LNCAP (cell line): ENCODE data around the gene PSMC3.

Experiments used
- CTCF ChIP-seq: fragments of 450-650 bp; IDR thresholded peaks from 2 replicates; pipeline ENCODE4 v1.5.1; 2017; ENCODE audit warnings: mild to moderate bottlenecking

The PSMC3 gene

GRCh38 chr11:47378836-47379170, 47.4 kb downstream of the PSMC3 start:
- no peak for TF ChIP-seq CTCF

DNA sequence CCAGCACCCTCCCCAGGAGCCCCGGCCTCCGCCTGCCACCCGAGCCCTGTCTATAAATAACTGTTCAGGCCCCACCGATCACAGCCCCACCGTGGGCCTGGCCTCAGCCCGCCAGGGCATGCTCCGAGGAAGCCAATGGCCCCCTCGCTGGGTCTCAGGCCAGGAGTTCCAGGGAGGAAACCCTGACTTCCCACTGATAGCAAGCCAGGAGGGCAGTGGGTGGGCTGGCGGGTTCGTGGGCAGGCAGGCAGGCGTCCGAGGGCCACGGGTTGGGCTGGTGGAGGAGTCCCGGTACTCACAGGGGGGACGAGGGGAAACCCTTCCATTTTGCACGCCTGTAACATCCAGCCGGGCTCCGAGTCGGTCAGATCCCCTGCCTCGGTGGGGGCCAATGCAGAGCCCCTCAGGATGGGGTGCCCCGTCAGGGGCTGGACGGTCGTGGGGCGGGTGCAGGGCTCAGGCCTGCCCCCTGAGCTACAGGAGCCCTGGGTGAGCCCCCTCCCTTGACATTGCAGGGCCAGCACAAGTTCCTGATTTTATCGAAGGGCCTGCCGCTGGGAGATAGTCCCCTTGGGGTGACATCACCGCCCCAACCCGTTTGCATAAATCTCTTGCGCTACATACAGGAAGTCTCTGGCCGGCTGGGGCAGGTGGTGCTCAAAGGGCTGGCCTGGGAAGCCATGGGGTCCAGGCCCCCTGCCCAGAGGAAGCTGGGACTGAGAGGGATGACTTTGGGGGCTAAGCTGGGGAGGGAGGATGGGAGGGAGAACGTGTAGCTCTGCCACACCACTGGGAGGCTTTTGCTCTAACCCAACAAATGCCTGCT, 48.0 kb downstream of the PSMC3 start, which contains the start of gene SPI1:
Gene SPI1 (minus strand): TSS at position 538 of the 826 bp plus-strand sequence. CDS start 194 bp downstream, at position 344.
- TF ChIP-seq CTCF: no peak

DNA sequence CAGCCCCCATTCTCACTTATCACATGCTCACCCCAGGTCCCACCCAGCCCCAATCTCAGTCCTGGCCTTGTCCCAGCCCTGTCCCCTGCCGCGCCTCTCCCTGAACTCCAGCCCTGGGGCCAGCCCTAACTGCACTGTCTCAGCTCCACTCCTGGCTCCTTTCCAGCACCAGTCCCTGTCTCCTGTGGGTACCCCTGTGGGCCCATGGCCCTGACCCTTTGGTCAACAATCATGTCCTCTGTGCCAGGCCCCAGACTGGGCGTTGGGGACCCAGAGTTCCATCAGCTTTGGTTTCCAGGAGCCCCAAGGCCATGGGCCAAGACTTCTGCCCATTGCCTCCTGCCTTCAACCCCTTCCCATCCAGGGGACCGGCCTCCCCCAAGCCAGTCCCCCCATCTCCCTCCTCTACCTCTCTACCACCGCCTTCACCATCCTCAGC, 48.6 kb downstream of the PSMC3 start:
- TF ChIP-seq CTCF: no peak

- no peak for TF ChIP-seq CTCF
Observed at GRCh38 chr11:47376525-47377371, 49.5 kb downstream of the PSMC3 start.

- no peak for TF ChIP-seq CTCF
Observed at GRCh38 chr11:47376107-47376524, 50.1 kb downstream of the PSMC3 start.

GRCh38 chr11:47375546-47376085, 50.6 kb downstream of the PSMC3 start:
- no peak for TF ChIP-seq CTCF

DNA sequence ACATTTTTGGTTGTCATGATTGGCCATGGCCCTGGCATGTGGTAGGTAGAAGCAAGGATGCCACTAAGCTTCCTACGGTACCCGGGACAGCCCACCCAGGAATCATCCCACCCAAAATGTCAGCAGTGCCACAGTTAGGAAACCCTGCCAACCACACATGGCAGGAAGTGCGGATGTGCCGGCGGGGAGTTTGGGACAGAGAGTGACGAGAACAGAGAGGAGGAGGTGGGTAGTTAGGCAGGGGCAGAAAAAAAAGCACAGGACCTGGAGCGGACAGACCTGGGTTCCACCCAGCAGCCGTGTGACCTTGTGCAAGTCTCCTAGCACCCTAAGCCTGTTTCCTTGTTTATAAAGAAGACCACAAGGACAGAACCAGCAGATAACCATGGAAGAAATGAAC, 51.2 kb downstream of the PSMC3 start:
- no peak for TF ChIP-seq CTCF
